Osteoblast (primary cell): ENCODE data around the gene SEMA5B. TPM values are rescaled to one million over a fixed set of nuclear protein-coding genes. Genes with fewer than 3 reads are reported as not detected.

Experiments used
- DNase-seq: peaks from one replicate; pipeline ENCODE4 v3.0.0; 2011; ENCODE audit warnings: low spot score, mixed read lengths; ENCODE audit not compliant: insufficient read length; ENCODE audit errors: missing footprints
- H2AFZ ChIP-seq: 2 replicates; pipeline ENCODE4 v1.6.0; 2011; ENCODE audit warnings: mild to moderate bottlenecking, low read length
- H3K27ac ChIP-seq: 2 replicates; pipeline ENCODE4 v1.5.1; 2011; ENCODE audit warnings: mild to moderate bottlenecking, low read depth, low read length, moderate library complexity
- H3K27me3 ChIP-seq: 2 replicates; pipeline ENCODE4 v1.6.0; 2012; ENCODE audit warnings: mild to moderate bottlenecking, control low read depth, inconsistent platforms, low read length, moderate library complexity; ENCODE audit not compliant: insufficient read depth
- H3K36me3 ChIP-seq: 2 replicates; pipeline ENCODE4 v1.5.1; 2011; ENCODE audit warnings: mild to moderate bottlenecking, low read length, control low read depth, moderate library complexity; ENCODE audit not compliant: insufficient read depth
- H3K4me1 ChIP-seq: 2 replicates; pipeline ENCODE4 v1.5.1; 2011; ENCODE audit warnings: mild to moderate bottlenecking, low read length, control low read depth, moderate library complexity; ENCODE audit not compliant: insufficient read depth
- H3K4me2 ChIP-seq: 2 replicates; pipeline ENCODE4 v1.6.0; 2011; ENCODE audit warnings: mild to moderate bottlenecking, low read length; ENCODE audit not compliant: insufficient read depth
- H3K4me3 ChIP-seq: fragments of 200-600 bp; sonication (generic); 3 replicates; pipeline ENCODE4 v1.5.1; 2012; ENCODE audit warnings: mild to moderate bottlenecking, low read length, inconsistent platforms; ENCODE audit not compliant: insufficient read depth
- H3K79me2 ChIP-seq: 2 replicates; pipeline ENCODE4 v1.6.0; 2012; ENCODE audit warnings: mild to moderate bottlenecking, low read length, control low read depth, inconsistent platforms; ENCODE audit not compliant: insufficient read depth
- H3K9me3 ChIP-seq: 2 replicates; pipeline ENCODE4 v1.5.1; 2011; ENCODE audit warnings: low read depth, low read length, control low read depth
- H4K20me1 ChIP-seq: 2 replicates; pipeline ENCODE4 v1.6.0; 2012; ENCODE audit warnings: mild to moderate bottlenecking, low read length, control low read depth; ENCODE audit not compliant: insufficient read depth
- CTCF ChIP-seq: IDR thresholded peaks from 2 replicates; pipeline ENCODE4 v1.5.1; 2011; ENCODE audit warnings: mild to moderate bottlenecking, low read depth, low read length, moderate library complexity; ENCODE audit errors: extremely low read depth
- total RNA-seq: library from RNA; depleted of rRNA; stranded (reverse); fragments of >200 nt; gene quantifications from 2 replicates; pipeline ENCODE4 v1.2.3, GENCODE V29; 2012

The SEMA5B gene
- total RNA-seq, 1 donor: not detected

- no peak overlapping the region for H3K27ac ChIP-seq
- no peak for DNase-seq
- TF ChIP-seq CTCF: no peak
- no peaks in the 10 kb centered on the region for H3K9me3 ChIP-seq
- no peak overlapping the region for H2AFZ ChIP-seq
- no peaks in the 10 kb centered on the region for H3K79me2 ChIP-seq
- H3K36me3 ChIP-seq: no peaks in the 10 kb centered on the region
- H3K4me2 ChIP-seq: no peak overlapping the region
- H4K20me1 ChIP-seq: no peaks in the 10 kb centered on the region
- H3K27me3 ChIP-seq: peaks cover 71% of the 10 kb centered on the region
- no peak overlapping the region for H3K4me3 ChIP-seq
- peaks cover 9% of the 10 kb centered on the region for H3K4me1 ChIP-seq
Observed at GRCh38 chr3:122984007-122984406, 43.6 kb downstream of the SEMA5B start.

- TF ChIP-seq CTCF: no peak
- Histone ChIP-seq H3K27ac (no peak overlapping the region), H3K4me3 (no peak overlapping the region), H4K20me1 (peaks cover 4% of the 10 kb centered on the region), H3K4me1 (peaks cover 18% of the 10 kb centered on the region), H3K4me2 (no peak overlapping the region), H3K36me3 (no peaks in the 10 kb centered on the region), H2AFZ (no peak overlapping the region), H3K79me2 (no peaks in the 10 kb centered on the region), H3K9me3 (no peaks in the 10 kb centered on the region), H3K27me3 (peaks cover 62% of the 10 kb centered on the region)
- DNase-seq: no peak
Observed at GRCh38 chr3:122982216-122983185, 45.1 kb downstream of the SEMA5B start.

- TF ChIP-seq CTCF: no peak
- no peaks in the 10 kb centered on the region for H3K9me3 ChIP-seq
Observed at GRCh38 chr3:122979211-122979610, 48.4 kb downstream of the SEMA5B start.

GRCh38 chr3:122978569-122978968 is 49.0 kb downstream of the SEMA5B start:
- Histone ChIP-seq H3K4me1 (peaks cover 38% of the 10 kb centered on the region), H3K4me2 (no peak overlapping the region), H4K20me1 (peaks cover 8% of the 10 kb centered on the region), H3K27ac (no peak overlapping the region), H3K9me3 (no peaks in the 10 kb centered on the region), H3K36me3 (no peaks in the 10 kb centered on the region), H3K27me3 (peaks cover 31% of the 10 kb centered on the region), H2AFZ (no peak overlapping the region), H3K79me2 (no peaks in the 10 kb centered on the region), H3K4me3 (no peak overlapping the region)
- TF ChIP-seq CTCF: no peak
- DNase-seq: no peak

More at GRCh38 chr3:122979211-122979610, 48.4 kb downstream of the SEMA5B start:
- Histone ChIP-seq H3K4me1 (peaks cover 38% of the 10 kb centered on the region), H2AFZ (no peak overlapping the region), H4K20me1 (peaks cover 8% of the 10 kb centered on the region), H3K4me2 (no peak overlapping the region), H3K4me3 (no peak overlapping the region), H3K27ac (no peak overlapping the region), H3K79me2 (no peaks in the 10 kb centered on the region), H3K36me3 (no peaks in the 10 kb centered on the region), H3K27me3 (peaks cover 33% of the 10 kb centered on the region)
- DNase-seq: no peak
